NCI-H1417 (cell line): ENCODE data around the gene NEU1.
A peak's percentile ranks its signal among the peaks of the same experiment; 100 is the strongest.
"Not testable (repeated sequence)": the region's sequence is repeated elsewhere in the genome, so short reads cannot be mapped to it uniquely, and the experiment has no call there.

Source experiments
- DNase-seq, 3 experiments: peaks; one replicate each; lab custom pipeline; 2025; lab: John Stamatoyannopoulos, UW

The NEU1 gene

DNA sequence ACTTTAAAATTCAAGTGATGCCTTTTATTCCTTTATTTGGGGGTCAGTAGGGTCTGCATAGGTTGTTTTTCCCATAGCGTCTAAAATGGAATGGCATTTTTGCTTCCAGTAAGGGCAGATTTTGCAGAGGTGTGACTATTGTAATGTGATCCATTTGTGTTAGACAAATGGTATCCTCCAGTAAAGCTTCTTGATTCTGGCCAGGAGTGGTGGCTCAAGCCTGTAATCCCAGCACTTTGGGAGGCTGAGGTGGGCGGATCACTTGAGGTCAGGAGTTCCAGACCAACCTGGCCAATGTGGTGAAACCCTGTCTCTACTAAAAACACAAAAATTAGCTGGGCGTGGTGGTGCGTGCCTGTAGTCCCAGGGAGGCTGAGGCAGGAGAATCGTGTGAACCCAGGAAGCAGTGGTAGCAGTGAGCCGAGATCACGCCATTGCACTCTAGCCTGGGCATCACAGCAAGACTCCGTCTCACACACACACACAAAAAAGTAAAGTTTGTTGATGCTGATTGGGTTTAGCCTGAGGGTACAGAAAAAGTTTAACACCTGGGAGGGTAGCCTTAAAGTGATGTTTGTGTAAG is 44.6 kb downstream of the NEU1 start:
- DNase-seq, result not testable (repeated sequence)

DNA sequence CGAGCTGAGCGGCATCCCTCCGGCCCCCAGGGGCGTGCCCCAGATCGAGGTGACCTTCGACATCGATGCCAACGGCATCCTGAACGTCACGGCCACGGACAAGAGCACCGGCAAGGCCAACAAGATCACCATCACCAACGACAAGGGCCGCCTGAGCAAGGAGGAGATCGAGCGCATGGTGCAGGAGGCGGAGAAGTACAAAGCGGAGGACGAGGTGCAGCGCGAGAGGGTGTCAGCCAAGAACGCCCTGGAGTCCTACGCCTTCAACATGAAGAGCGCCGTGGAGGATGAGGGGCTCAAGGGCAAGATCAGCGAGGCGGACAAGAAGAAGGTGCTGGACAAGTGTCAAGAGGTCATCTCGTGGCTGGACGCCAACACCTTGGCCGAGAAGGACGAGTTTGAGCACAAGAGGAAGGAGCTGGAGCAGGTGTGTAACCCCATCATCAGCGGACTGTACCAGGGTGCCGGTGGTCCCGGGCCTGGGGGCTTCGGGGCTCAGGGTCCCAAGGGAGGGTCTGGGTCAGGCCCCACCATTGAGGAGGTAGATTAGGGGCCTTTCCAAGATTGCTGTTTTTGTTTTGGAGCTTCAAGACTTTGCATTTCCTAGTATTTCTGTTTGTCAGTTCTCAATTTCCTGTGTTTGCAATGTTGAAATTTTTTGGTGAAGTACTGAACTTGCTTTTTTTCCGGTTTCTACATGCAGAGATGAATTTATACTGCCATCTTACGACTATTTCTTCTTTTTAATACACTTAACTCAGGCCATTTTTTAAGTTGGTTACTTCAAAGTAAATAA is 45.3 kb downstream of the NEU1 start:
- peak in 1 of 3 experiments; percentile 12 for DNase-seq

- DNase-seq, result peak; percentile 94 to 99 (median 95)
Measured at GRCh38 chr6:31815025-31815838, 47.4 kb downstream of the NEU1 start, which contains the start of the genes HSPA1A and HSPA1L. HSPA1A (plus strand) TSS chr6:31815543; CDS start chr6:31815757, 214 bp downstream. HSPA1L (minus strand) TSS chr6:31815283; CDS start chr6:31811972, 3,311 bp downstream.

- peak; percentile 83 to 96 (median 90) for DNase-seq
Measured at GRCh38 chr6:31814677-31815024, 48.0 kb downstream of the NEU1 start.

- DNase-seq, result no peak
Measured at GRCh38 chr6:31813465-31813849, 49.2 kb downstream of the NEU1 start.

GRCh38 chr6:31811645-31812044 is 51.0 kb downstream of the NEU1 start:
- DNase-seq, result no peak

DNA sequence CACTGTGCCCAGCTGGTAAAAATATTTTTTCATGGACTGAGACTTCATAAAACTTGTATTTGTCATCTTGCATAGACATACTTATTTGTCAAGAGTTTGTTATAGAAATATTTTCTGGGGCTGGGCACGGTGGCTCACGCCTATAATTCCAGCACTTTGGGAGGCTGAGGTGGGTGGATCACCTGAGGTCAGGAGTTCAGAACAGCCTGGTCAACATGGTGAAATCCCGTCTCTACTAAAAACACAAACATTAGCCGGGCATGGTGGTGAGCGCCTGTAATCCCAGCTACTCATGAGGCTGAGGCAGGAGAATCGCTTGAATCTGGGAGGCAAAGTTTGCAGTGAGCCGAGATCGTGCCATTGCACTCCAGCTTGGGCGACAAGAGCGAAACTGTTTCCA is 54.0 kb downstream of the NEU1 start:
- DNase-seq, result not testable (repeated sequence)
